ENCODE results near the gene WWC1. TPM values are rescaled to one million over a fixed set of nuclear protein-coding genes. Genes with fewer than 3 reads are reported as not detected.

WWC1 gene
- total RNA-seq, 2 experiments from 2014 or later = 2.1 to 2.2 TPM

DNA sequence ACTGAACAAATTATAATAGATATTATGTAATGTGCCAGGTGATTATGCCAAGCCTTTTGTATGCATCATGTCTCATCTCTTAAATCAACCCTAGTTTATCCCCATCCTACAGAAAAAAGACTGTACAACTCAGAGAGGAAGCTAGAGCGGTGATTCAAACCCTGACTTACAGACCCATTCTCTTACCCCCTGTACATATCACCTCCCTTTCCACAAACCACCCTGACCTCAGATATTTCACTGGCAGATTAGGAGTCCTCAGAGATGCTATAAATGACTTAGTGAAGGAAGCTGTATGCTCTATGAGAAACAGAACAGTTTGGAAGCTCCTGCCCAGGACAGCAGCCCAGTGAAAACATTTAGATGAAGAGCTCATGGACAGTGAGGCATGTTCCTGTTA, 115.8 kb downstream of the WWC1 start:
- Mint-ChIP-seq H3K4me1 (peaks cover 19% of the 10 kb centered on the region), H3K36me3 (ENCODE audit: low read depth) (no peaks in the 10 kb centered on the region), H3K9me3 (ENCODE audit: low read depth) (no peaks in the 10 kb centered on the region), H3K4me3 (no peak overlapping the region), H3K27me3 (peaks cover 26% of the 10 kb centered on the region), H3K27ac (no peak overlapping the region)
- ChIA-PET POLR2A (no interaction called here), CTCF (no interaction called here)
- DNase-seq (no peak), ATAC-seq (peak; percentile 63)
- intact Hi-C loops (cut with DNase I, micrococcal nuclease) = no loop called here

DNA sequence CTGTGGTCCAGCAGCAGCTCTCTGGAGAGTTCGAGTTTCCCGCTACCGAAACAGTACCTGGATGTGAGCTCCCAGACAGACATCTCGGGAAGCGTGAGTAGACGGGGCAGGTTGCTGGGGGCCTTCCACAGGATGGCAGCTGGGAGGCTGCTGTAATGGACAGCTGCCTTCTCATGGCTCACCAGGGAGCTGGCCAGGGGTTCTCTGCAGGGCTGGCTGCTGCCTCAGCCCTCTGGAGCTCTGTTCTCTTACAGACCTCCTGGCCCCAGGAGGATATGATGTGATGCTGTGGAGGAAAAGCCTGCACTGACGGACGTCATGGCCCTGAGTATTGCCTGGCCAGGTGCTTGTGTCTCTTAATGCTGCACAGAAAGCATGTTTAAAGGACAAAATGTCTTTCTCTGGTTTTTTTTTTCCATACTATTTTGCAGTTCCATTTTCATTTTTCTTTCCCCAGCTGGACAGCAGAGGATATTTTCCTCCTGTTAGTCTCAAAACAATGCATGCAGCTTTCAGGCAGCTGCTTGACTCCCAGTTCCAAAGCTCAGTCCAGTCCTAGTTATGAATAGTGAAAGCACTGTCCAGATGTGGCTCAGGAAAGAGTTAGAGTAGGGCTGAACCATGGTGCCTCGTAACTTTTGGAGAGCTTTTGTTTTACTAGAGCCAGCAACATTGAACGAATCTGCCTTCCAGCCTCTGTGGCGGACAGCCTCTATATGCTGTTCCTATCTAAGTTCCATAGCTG, 117.3 kb downstream of the WWC1 start:
- H3K4me1 Mint-ChIP-seq = peaks cover 19% of the 10 kb centered on the region
- no peak for ATAC-seq
- H3K4me3 Mint-ChIP-seq = no peak overlapping the region
- peaks cover 26% of the 10 kb centered on the region for H3K27me3 Mint-ChIP-seq
- no peak overlapping the region for H3K27ac Mint-ChIP-seq
- CTCF ChIA-PET = interaction anchor here (0.8 to 1.1 kb wide), 2 partner anchors 77 to 135 kb away, joined by 3 read pairs; no protein-coding TSS in a partner anchor
- intact Hi-C loops (cut with DNase I, micrococcal nuclease) = no loop called here
- no peaks in the 10 kb centered on the region for H3K36me3 Mint-ChIP-seq (ENCODE audit: low read depth)
- H3K9me3 Mint-ChIP-seq (ENCODE audit: low read depth) = no peaks in the 10 kb centered on the region
- DNase-seq = no peak
- POLR2A ChIA-PET = no interaction called here

- Mint-ChIP-seq H3K36me3 (ENCODE audit: low read depth) (no peaks in the 10 kb centered on the region), H3K27ac (no peak overlapping the region), H3K9me3 (ENCODE audit: low read depth) (no peaks in the 10 kb centered on the region), H3K4me3 (peak overlapping the region; percentile 45), H3K4me1 (peaks cover 19% of the 10 kb centered on the region), H3K27me3 (peaks cover 26% of the 10 kb centered on the region)
- ChIA-PET POLR2A (no interaction called here), CTCF (interaction anchor here (0.7 to 1.1 kb wide), 2 partner anchors 136 to 413 kb away, joined by 3 read pairs; no protein-coding TSS in a partner anchor)
- intact Hi-C loops (cut with DNase I, micrococcal nuclease) = loop anchor here (5.0 to 10.0 kb wide), 2 partner anchors 123 to 135 kb away; no protein-coding TSS in a partner anchor
- ATAC-seq = peak; percentile 78
- peak; percentile 53 for DNase-seq
These were observed 118.4 kb downstream of the WWC1 start for GRCh38 chr5:168409591-168410458.

- no peaks in the 10 kb centered on the region for H3K9me3 Mint-ChIP-seq (ENCODE audit: low read depth)
- intact Hi-C loops (cut with DNase I, micrococcal nuclease) = loop anchor here (5.0 to 10.0 kb wide), 2 partner anchors 125 to 137 kb away; no protein-coding TSS in a partner anchor
- ATAC-seq (no peak), DNase-seq (no peak)
- no peaks in the 10 kb centered on the region for H3K36me3 Mint-ChIP-seq (ENCODE audit: low read depth)
- POLR2A ChIA-PET = no interaction called here
- CTCF ChIA-PET = interaction anchor here (0.7 kb wide), 1 partner anchor 11 kb away, joined by 3 read pairs; no protein-coding TSS in a partner anchor
- H3K27ac Mint-ChIP-seq = no peak overlapping the region
- no peak overlapping the region for H3K4me3 Mint-ChIP-seq
- H3K27me3 Mint-ChIP-seq = peaks cover 23% of the 10 kb centered on the region
- H3K4me1 Mint-ChIP-seq = peaks cover 19% of the 10 kb centered on the region
These were observed 120.4 kb downstream of the WWC1 start for GRCh38 chr5:168411871-168412270.

DNA sequence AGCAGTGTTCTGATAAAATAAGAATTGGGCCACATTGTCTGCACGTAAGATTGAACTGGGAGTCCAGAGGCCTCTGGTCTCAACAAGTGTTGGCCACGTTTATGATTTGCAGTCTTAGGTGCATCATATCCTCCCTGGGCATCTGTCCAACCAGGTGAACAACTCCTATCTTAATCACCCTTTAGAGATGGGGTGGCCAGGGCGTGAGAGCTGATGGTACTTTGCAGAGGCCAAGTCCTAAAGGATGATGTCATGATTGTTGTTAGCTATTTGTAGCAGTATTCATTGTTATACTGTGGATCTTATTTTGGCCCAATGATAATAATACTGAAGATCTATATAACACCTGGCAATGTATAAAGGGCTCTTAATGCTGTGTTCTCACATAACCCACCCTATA, 121.6 kb downstream of the WWC1 start:
- Mint-ChIP-seq H3K27ac (no peak overlapping the region), H3K9me3 (ENCODE audit: low read depth) (no peaks in the 10 kb centered on the region), H3K36me3 (ENCODE audit: low read depth) (no peaks in the 10 kb centered on the region), H3K4me3 (no peak overlapping the region), H3K4me1 (peaks cover 19% of the 10 kb centered on the region), H3K27me3 (peaks cover 19% of the 10 kb centered on the region)
- POLR2A ChIA-PET = no interaction called here
- DNase-seq (no peak), ATAC-seq (no peak)
- intact Hi-C loops (cut with DNase I, micrococcal nuclease) = loop anchor here (5.0 to 10.0 kb wide), 2 partner anchors 126 to 138 kb away; no protein-coding TSS in a partner anchor
- CTCF ChIA-PET = no interaction called here

GRCh38 chr5:168413596-168413995, 122.2 kb downstream of the WWC1 start:
- ChIA-PET POLR2A (no interaction called here), CTCF (no interaction called here)
- DNase-seq = no peak
- intact Hi-C loops (cut with DNase I, micrococcal nuclease) = loop anchor here (5.0 to 10.0 kb wide), 2 partner anchors 126 to 139 kb away; no protein-coding TSS in a partner anchor
- H3K27me3 Mint-ChIP-seq = peaks cover 15% of the 10 kb centered on the region
- H3K36me3 Mint-ChIP-seq (ENCODE audit: low read depth) = no peaks in the 10 kb centered on the region
- H3K4me3 Mint-ChIP-seq = no peak overlapping the region
- no peak overlapping the region for H3K27ac Mint-ChIP-seq
- ATAC-seq = no peak
- peaks cover 19% of the 10 kb centered on the region for H3K4me1 Mint-ChIP-seq
- H3K9me3 Mint-ChIP-seq (ENCODE audit: low read depth) = no peaks in the 10 kb centered on the region

DNA sequence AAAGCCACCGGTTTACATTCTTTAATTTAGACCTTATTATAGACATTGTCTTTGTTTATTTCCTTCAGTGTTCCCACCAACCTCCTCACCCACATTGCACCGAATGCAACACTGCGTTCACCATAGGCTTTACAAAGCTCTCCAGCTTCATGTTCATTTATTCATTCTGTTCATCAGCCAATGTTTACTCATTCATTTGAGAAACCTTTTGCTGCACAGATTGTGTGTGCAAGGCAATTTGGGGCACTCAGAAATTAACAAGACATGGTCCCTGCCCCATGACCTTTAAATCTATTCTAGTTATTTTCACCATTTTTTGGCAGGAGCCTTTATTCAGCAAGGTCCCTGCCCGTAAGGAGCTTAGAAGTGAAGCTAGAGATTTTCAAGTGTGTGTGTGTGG, 124.0 kb downstream of the WWC1 start:
- CTCF ChIA-PET = interaction anchor here (0.5 kb wide), 1 partner anchor 75 kb away, joined by 3 read pairs; no protein-coding TSS in a partner anchor
- intact Hi-C loops (cut with DNase I, micrococcal nuclease) = loop anchor here in 1 of 2 experiments (10.0 kb wide), 1 partner anchor 141 kb away; no protein-coding TSS in a partner anchor
- ATAC-seq (no peak), DNase-seq (no peak)
- Mint-ChIP-seq H3K4me3 (no peak overlapping the region), H3K36me3 (ENCODE audit: low read depth) (no peaks in the 10 kb centered on the region), H3K4me1 (peaks cover 2% of the 10 kb centered on the region), H3K27me3 (peaks cover 7% of the 10 kb centered on the region), H3K9me3 (ENCODE audit: low read depth) (no peaks in the 10 kb centered on the region), H3K27ac (no peak overlapping the region)
- POLR2A ChIA-PET = no interaction called here

DNA sequence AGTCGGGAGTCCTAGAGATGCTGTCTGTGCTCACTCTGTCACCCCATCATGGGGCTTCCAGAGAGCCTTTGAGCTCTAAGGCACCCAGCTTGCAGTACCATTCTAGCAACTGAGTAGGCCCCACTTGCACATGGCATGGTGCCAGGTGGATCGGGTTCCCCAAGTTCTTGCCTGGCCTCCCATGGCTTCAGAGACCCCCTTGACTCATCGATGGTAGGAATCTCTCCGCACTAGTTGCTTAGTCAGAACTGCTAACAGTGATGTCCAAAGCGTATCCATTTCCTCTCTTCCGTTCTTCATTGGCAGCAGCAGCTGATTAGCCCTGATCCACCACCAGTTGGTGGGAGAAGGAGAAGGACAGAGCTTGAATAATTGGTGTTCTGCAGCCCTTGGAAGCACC, 124.5 kb downstream of the WWC1 start:
- no peaks in the 10 kb centered on the region for H3K4me1 Mint-ChIP-seq
- H3K36me3 Mint-ChIP-seq (ENCODE audit: low read depth) = no peaks in the 10 kb centered on the region
- H3K4me3 Mint-ChIP-seq = no peak overlapping the region
- DNase-seq = no peak
- H3K9me3 Mint-ChIP-seq (ENCODE audit: low read depth) = no peaks in the 10 kb centered on the region
- peaks cover 7% of the 10 kb centered on the region for H3K27me3 Mint-ChIP-seq
- POLR2A ChIA-PET = no interaction called here
- no peak overlapping the region for H3K27ac Mint-ChIP-seq
- CTCF ChIA-PET = no interaction called here
- intact Hi-C loops (cut with DNase I, micrococcal nuclease) = loop anchor here in 1 of 2 experiments (10.0 kb wide), 1 partner anchor 141 kb away; no protein-coding TSS in a partner anchor
- no peak for ATAC-seq

GRCh38 chr5:168417731-168418429, 126.4 kb downstream of the WWC1 start:
- ATAC-seq (no peak), DNase-seq (no peak)
- H3K27me3 Mint-ChIP-seq = no peaks in the 10 kb centered on the region
- no peaks in the 10 kb centered on the region for H3K9me3 Mint-ChIP-seq (ENCODE audit: low read depth)
- H3K36me3 Mint-ChIP-seq (ENCODE audit: low read depth) = no peaks in the 10 kb centered on the region
- ChIA-PET CTCF (interaction anchor here (0.6 kb wide), 1 partner anchor 1178 kb away, joined by 4 read pairs; no protein-coding TSS in a partner anchor), POLR2A (no interaction called here)
- no peak overlapping the region for H3K4me3 Mint-ChIP-seq
- no peaks in the 10 kb centered on the region for H3K4me1 Mint-ChIP-seq
- intact Hi-C loops (cut with DNase I, micrococcal nuclease) = loop anchor here in 1 of 2 experiments (10.0 kb wide), 1 partner anchor 143 kb away; no protein-coding TSS in a partner anchor
- no peak overlapping the region for H3K27ac Mint-ChIP-seq

GRCh38 chr5:168420461-168420860, 129.0 kb downstream of the WWC1 start:
- Mint-ChIP-seq H3K9me3 (ENCODE audit: low read depth) (no peaks in the 10 kb centered on the region), H3K27ac (no peak overlapping the region), H3K27me3 (no peaks in the 10 kb centered on the region), H3K4me1 (no peaks in the 10 kb centered on the region), H3K36me3 (ENCODE audit: low read depth) (no peaks in the 10 kb centered on the region), H3K4me3 (no peak overlapping the region)
- CTCF ChIA-PET = no interaction called here
- POLR2A ChIA-PET = no interaction called here
- ATAC-seq (no peak), DNase-seq (no peak)
- intact Hi-C loops (cut with DNase I, micrococcal nuclease) = no loop called here

- no peak overlapping the region for H3K27ac Mint-ChIP-seq
- CTCF ChIA-PET = interaction anchor here (0.5 to 1.1 kb wide), 2 partner anchors 153 to 282 kb away, joined by 3 read pairs; no protein-coding TSS in a partner anchor
These were observed 131.0 kb downstream of the WWC1 start for GRCh38 chr5:168422431-168422830.

More at GRCh38 chr5:168422431-168422830, 131.0 kb downstream of the WWC1 start:
- H3K36me3 Mint-ChIP-seq (ENCODE audit: low read depth) = no peaks in the 10 kb centered on the region
- ATAC-seq = no peak
- H3K27me3 Mint-ChIP-seq = no peaks in the 10 kb centered on the region
- H3K4me1 Mint-ChIP-seq = no peaks in the 10 kb centered on the region
- intact Hi-C loops (cut with DNase I, micrococcal nuclease) = loop anchor here in 1 of 2 experiments (2.0 kb wide), 1 partner anchor 154 kb away; no protein-coding TSS in a partner anchor
- H3K4me3 Mint-ChIP-seq = no peak overlapping the region
- DNase-seq = no peak
- POLR2A ChIA-PET = no interaction called here
- no peaks in the 10 kb centered on the region for H3K9me3 Mint-ChIP-seq (ENCODE audit: low read depth)

Data from activated CD4-positive, alpha-beta T cell treated with anti-CD3 and anti-CD28 coated beads for 36 hours (primary cell).